ENCODE results near the gene ZSCAN5B. TPM values are rescaled to one million over a fixed set of nuclear protein-coding genes. Genes with fewer than 3 reads are reported as not detected.
"Not testable (repeated sequence)": the region's sequence is repeated elsewhere in the genome, so short reads cannot be mapped to it uniquely, and the experiment has no call there.

The ZSCAN5B gene
- polyA plus RNA-seq (2011; rRNA removed) (0.07 TPM in 1 of 2 replicates, not detected in the other), polyA plus RNA-seq (2017; fragmentation: RNase III; extraction: RNeasy Plus Mini Kit Qiagen cat#74134 plus additional on column Dnase treatment) (not detected in 3 replicates), polyA minus RNA-seq (2011; rRNA and poly(A)+ RNA removed) (0.62 TPM in 1 of 2 replicates, not detected in the other)
- polyA plus RNA-seq (2012; cell fraction: cytosol; rRNA removed) = not detected in 2 replicates
- polyA plus RNA-seq (2012; cell fraction: nucleus; rRNA removed) = not detected in 2 replicates

GRCh38 chr19:56197646-56198045 is at the start of gene ZSCAN5B:
Gene ZSCAN5B (minus strand): TSS chr19:56197783. CDS start chr19:56193052, 4,731 bp downstream.
- 72% methylated on average over 23 of the region's 23 CpGs for WGBS (ENCODE audit: missing lambda C conversion rate)
- H3K4me3 ChIP-seq; POLR2A ChIA-PET; ATAC-seq; H3K4me1 ChIP-seq; H3K27ac ChIP-seq; DNase-seq (ENCODE audit: low read depth in 1 of 2, low spot score in 1 of 2); FAIRE-seq; H3K4me2 ChIP-seq; CTCF ChIA-PET; H3K9me3 ChIP-seq: not testable (repeated sequence)

GRCh38 chr19:56245764-56246163 is 48.2 kb upstream of the ZSCAN5B start:
- H3K4me2 ChIP-seq; DNase-seq (ENCODE audit: low read depth in 1 of 2, low spot score in 1 of 2); ATAC-seq; H3K27ac ChIP-seq; FAIRE-seq; H3K4me3 ChIP-seq; POLR2A ChIA-PET; CTCF ChIA-PET; H3K4me1 ChIP-seq: not testable (repeated sequence)
- WGBS (ENCODE audit: missing lambda C conversion rate) = 41% methylated on average over 4 of the region's 4 CpGs
- peaks cover 36% of the 10 kb centered on the region; the same call in 2 of the 3 replicates for H3K9me3 ChIP-seq

- DNase-seq (ENCODE audit: low read depth in 1 of 2, low spot score in 1 of 2) (no peak), FAIRE-seq (no peak), ATAC-seq (no peak)
- TF ChIP-seq PBX3 (IDR thresholded peaks at IDR 0.05) (no peak), RFX5 (IDR thresholded peaks at IDR 0.05) (no peak), RNF2 (IDR thresholded peaks at IDR 0.05; ENCODE audit: borderline replicate concordance, low read depth) (no peak)
- H3K27ac ChIP-seq = no peak overlapping the region
- no peak overlapping the region for H3K4me2 ChIP-seq
- WGBS (ENCODE audit: missing lambda C conversion rate) = 67% methylated on average over 7 of the region's 7 CpGs
- H3K4me1 ChIP-seq = no peaks in the 10 kb centered on the region
- CTCF ChIA-PET = interaction anchor here (2.2 kb wide), 1 partner anchor 8 kb away, joined by 8 read pairs; no protein-coding TSS in a partner anchor
- no peak overlapping the region for H3K4me3 ChIP-seq
- POLR2A ChIA-PET = no interaction called here
- H3K9me3 ChIP-seq = peaks cover 38% of the 10 kb centered on the region; the same call in 2 of the 3 replicates
These were observed 47.6 kb upstream of the ZSCAN5B start for GRCh38 chr19:56245121-56245740.

GRCh38 chr19:56223481-56223880 is 25.9 kb upstream of the ZSCAN5B start:
- 34% methylated on average over 9 of the region's 9 CpGs for WGBS (ENCODE audit: missing lambda C conversion rate)

GRCh38 chr19:56222901-56223300 is 25.3 kb upstream of the ZSCAN5B start:
- Histone ChIP-seq H3K4me2 (no peak overlapping the region), H3K4me3 (no peak overlapping the region), H3K9me3 (peaks cover 10% of the 10 kb centered on the region; the same call in 1 of the 3 replicates), H3K27ac (no peak overlapping the region), H3K4me1 (no peaks in the 10 kb centered on the region)
- ChIA-PET CTCF (no interaction called here), POLR2A (no interaction called here)
- FAIRE-seq (no peak), DNase-seq (ENCODE audit: low read depth in 1 of 2, low spot score in 1 of 2) (no peak), ATAC-seq (no peak)
- WGBS (ENCODE audit: missing lambda C conversion rate) = 61% methylated on average over 6 of the region's 6 CpGs
- TF ChIP-seq ZC3H11A (IDR thresholded peaks at IDR 0.05) = no peak
- TF ChIP-seq BCL3 (IDR thresholded peaks at IDR 0.05) = no peak
- no peak for TF ChIP-seq PHF8 (IDR thresholded peaks at IDR 0.05; ENCODE audit: borderline replicate concordance, low read depth)
- TF ChIP-seq POLR2A (IDR thresholded peaks at IDR 0.05; ENCODE audit: low read length) = no peak
- no peak for TF ChIP-seq NFE2L2 (conservative IDR thresholded peaks at IDR 0.05; ENCODE audit: low read length)
- TF ChIP-seq KDM5A (IDR thresholded peaks at IDR 0.05) = no peak

More at GRCh38 chr19:56223481-56223880, 25.9 kb upstream of the ZSCAN5B start:
- no peaks in the 10 kb centered on the region for H3K4me1 ChIP-seq
- ATAC-seq (no peak), DNase-seq (ENCODE audit: low read depth in 1 of 2, low spot score in 1 of 2) (no peak), FAIRE-seq (no peak)
- no peak overlapping the region for H3K27ac ChIP-seq
- no peak for TF ChIP-seq EHF (CRISPR knock-in tag; IDR thresholded peaks at IDR 0.05)
- no peak for TF ChIP-seq CEBPB (IDR thresholded peaks at IDR 0.05)
- TF ChIP-seq MAX (IDR thresholded peaks at IDR 0.05) = no peak
- no peak for TF ChIP-seq JUNB (IDR thresholded peaks at IDR 0.05)
- TF ChIP-seq HOXB5 (CRISPR knock-in tag; IDR thresholded peaks at IDR 0.05) = no peak
- no peak for TF ChIP-seq EHMT2 (IDR thresholded peaks at IDR 0.05; ENCODE audit: low read depth)
- no peak for TF ChIP-seq ZC3H11A (IDR thresholded peaks at IDR 0.05)
- TF ChIP-seq TFCP2L1 (CRISPR knock-in tag; IDR thresholded peaks at IDR 0.05) = no peak
- no peak for TF ChIP-seq POLR2AphosphoS2 (conservative IDR thresholded peaks at IDR 0.05; ENCODE audit: low read length)
- CTCF ChIA-PET = no interaction called here
- H3K4me2 ChIP-seq = no peak overlapping the region
- H3K9me3 ChIP-seq = peaks cover 8% of the 10 kb centered on the region; the same call in 1 of the 3 replicates
- no peak overlapping the region for H3K4me3 ChIP-seq
- POLR2A ChIA-PET = no interaction called here
